ENCODE measurements around the gene LSM14B.

DNA sequence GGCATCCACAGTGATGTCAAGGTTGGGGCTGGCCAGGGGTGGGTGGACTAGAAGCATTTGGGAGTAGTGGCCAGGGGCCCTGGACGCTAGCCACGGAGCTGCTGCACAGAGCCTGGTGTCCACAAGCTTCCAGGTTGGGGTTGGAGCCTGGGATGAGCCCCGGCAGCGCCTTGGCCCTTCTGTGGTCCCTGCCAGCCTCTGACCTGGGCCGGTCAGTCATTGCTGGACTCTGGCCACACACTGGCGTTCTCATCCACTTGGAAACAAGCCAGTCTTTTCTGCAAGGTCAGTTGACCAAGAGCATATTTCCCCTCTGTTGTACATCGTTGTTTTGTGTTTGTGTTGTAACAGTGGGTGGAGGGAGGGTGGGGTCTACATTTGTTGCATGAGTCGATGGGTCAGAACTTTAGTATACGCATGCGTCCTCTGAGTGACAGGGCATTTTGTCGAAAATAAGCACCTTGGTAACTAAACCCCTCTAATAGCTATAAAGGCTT is 12.5 kb downstream of the LSM14B start:
- TF ChIP-seq, protein P1, sequence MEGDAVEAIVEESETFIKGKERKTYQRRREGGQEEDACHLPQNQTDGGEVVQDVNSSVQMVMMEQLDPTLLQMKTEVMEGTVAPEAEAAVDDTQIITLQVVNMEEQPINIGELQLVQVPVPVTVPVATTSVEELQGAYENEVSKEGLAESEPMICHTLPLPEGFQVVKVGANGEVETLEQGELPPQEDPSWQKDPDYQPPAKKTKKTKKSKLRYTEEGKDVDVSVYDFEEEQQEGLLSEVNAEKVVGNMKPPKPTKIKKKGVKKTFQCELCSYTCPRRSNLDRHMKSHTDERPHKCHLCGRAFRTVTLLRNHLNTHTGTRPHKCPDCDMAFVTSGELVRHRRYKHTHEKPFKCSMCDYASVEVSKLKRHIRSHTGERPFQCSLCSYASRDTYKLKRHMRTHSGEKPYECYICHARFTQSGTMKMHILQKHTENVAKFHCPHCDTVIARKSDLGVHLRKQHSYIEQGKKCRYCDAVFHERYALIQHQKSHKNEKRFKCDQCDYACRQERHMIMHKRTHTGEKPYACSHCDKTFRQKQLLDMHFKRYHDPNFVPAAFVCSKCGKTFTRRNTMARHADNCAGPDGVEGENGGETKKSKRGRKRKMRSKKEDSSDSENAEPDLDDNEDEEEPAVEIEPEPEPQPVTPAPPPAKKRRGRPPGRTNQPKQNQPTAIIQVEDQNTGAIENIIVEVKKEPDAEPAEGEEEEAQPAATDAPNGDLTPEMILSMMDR (IDR thresholded peaks at IDR 0.05): no peak
- TF ChIP-seq POLR2AphosphoS5 (IDR thresholded peaks at IDR 0.05): peak; percentile 5
